Prostate gland (tissue), 2 donors: ENCODE results near the gene SPC25.

ENCODE experiments used
- POLR2A ChIP-seq: fragments of 450-650 bp; IDR thresholded peaks from one replicate; pipeline ENCODE4 v1.6.1; 2016; ENCODE audit warnings: antibody characterized with exemption, mild to moderate bottlenecking
- TF ChIP-seq, protein P1 (sequence below), 4 experiments: fragments of 200-600 bp in 2 of 4; fragments of 450-650 bp in 2 of 4; sonication (generic) in 2 of 4; IDR thresholded peaks; 1 replicate in 3 of 4; 2 replicates in 1 of 4; pipeline ENCODE4 v1.5.1; 2016 to 2019; ENCODE audit warnings: antibody characterized with exemption in 4 of 4, mild to moderate bottlenecking in 2 of 4, moderate library complexity in 2 of 4

DNA sequence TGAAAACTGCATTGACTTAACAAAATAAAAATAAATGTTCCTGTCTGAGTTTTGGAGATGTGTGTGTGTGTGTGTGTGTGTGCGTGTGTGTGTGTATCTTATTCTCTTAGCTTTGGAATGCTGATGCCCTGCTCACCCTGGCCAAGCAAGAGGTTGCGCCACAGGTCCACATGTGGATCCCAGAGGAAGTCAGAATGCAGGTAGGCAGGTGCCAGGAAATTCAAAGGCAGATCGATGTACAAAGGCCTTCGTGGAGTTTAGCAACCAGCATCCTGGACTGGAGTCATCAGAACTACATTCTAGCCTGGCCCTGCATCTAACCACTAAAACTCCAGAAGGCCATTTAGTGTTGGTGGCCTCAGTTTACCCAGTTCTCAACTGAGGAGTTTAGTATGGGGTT is 23.3 kb upstream of the SPC25 start:
- TF ChIP-seq, protein P1, sequence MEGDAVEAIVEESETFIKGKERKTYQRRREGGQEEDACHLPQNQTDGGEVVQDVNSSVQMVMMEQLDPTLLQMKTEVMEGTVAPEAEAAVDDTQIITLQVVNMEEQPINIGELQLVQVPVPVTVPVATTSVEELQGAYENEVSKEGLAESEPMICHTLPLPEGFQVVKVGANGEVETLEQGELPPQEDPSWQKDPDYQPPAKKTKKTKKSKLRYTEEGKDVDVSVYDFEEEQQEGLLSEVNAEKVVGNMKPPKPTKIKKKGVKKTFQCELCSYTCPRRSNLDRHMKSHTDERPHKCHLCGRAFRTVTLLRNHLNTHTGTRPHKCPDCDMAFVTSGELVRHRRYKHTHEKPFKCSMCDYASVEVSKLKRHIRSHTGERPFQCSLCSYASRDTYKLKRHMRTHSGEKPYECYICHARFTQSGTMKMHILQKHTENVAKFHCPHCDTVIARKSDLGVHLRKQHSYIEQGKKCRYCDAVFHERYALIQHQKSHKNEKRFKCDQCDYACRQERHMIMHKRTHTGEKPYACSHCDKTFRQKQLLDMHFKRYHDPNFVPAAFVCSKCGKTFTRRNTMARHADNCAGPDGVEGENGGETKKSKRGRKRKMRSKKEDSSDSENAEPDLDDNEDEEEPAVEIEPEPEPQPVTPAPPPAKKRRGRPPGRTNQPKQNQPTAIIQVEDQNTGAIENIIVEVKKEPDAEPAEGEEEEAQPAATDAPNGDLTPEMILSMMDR (IDR thresholded peaks at IDR 0.05): no peak
- TF ChIP-seq POLR2A: no peak
